Stomach (tissue), 4 donors: ENCODE results near the gene F2.

Experiments
- CTCF ChIP-seq, 7 experiments: fragments of 450-650 bp in 4 of 7; fragments of 200-600 bp in 3 of 7; sonication (generic) in 3 of 7; IDR thresholded peaks; one replicate each; pipeline ENCODE4 v1.5.1; 2016 to 2019; ENCODE audit warnings: antibody characterized with exemption in 7 of 7, control low read depth in 2 of 7, mild to moderate bottlenecking in 1 of 7
- EP300 ChIP-seq: sonication (generic); formaldehyde crosslinking; IDR thresholded peaks from one replicate; pipeline ENCODE4 v1.6.1; 2017; ENCODE audit warnings: antibody characterized with exemption
- POLR2A ChIP-seq, 4 donors: fragments of 450-650 bp; IDR thresholded peaks; one replicate each; pipeline ENCODE4 v1.6.1; 2016; ENCODE audit warnings: antibody characterized with exemption in 4 of 4, control low read depth in 2 of 4, mild to moderate bottlenecking in 1 of 4, moderate library complexity in 1 of 4
- POLR2AphosphoS5 ChIP-seq, 3 donors: sonication (generic); formaldehyde crosslinking; IDR thresholded peaks; one replicate each; pipeline ENCODE4 v1.6.1; 2016; ENCODE audit warnings: antibody characterized with exemption in 3 of 3

- TF ChIP-seq POLR2A (IDR thresholded peaks at IDR 0.05), result no peak
- TF ChIP-seq CTCF (IDR thresholded peaks at IDR 0.05), result no peak
- no peak for TF ChIP-seq POLR2AphosphoS5 (IDR thresholded peaks at IDR 0.05)
- no peak for TF ChIP-seq EP300
Measured at GRCh38 chr11:46760429-46761128, 41.6 kb downstream of the F2 start.
